AG04450 (cell line): ENCODE measurements around the gene CCSER2. TPM values are rescaled to one million over a fixed set of nuclear protein-coding genes. Genes with fewer than 3 reads are reported as not detected.

ENCODE experiments used
- CTCF ChIA-PET: fragments of 300-600, 350-600 bp; formaldehyde crosslinking; extraction: SDS; loops from one replicate; lab custom pipeline; 2022; ENCODE audit warnings: antibody characterized with exemption, inconsistent platforms; lab: Charles Lee
- POLR2A ChIA-PET: fragments of 350-600 bp; formaldehyde crosslinking; extraction: SDS; loops from one replicate; lab custom pipeline; 2021; ENCODE audit warnings: antibody characterized with exemption, inconsistent platforms; lab: Yijun Ruan, JAX
- DNase-seq: peaks from one replicate; pipeline ENCODE4 v3.0.0-alpha.2; 2011; ENCODE audit warnings: low read depth, low spot score
- H3K27ac ChIP-seq: one replicate; pipeline ENCODE4 v1.5.1; 2012; ENCODE audit warnings: low read depth, low read length, control low read depth
- H3K27me3 ChIP-seq: one replicate; pipeline ENCODE4 v1.6.0; 2012; ENCODE audit warnings: low read length; ENCODE audit not compliant: control insufficient read depth, insufficient read depth
- H3K4me3 ChIP-seq: 2 replicates; pipeline ENCODE4 v1.5.1; 2011; ENCODE audit warnings: mild to moderate bottlenecking, low read depth, low read length, control low read depth
- H3K9me3 ChIP-seq: 2 replicates; pipeline ENCODE4 v1.5.1; 2012; ENCODE audit warnings: low read length; ENCODE audit not compliant: control insufficient read depth, insufficient read depth
- polyA plus RNA-seq: library from polyadenylated mRNA; depleted of rRNA; stranded (reverse); fragments of >200 nt; gene quantifications from 2 replicates; pipeline ENCODE4 v1.2.3, GENCODE V29; 2011; rRNA removed
- TF ChIP-seq, protein P1 (sequence below): IDR thresholded peaks from 2 replicates; pipeline ENCODE4 v1.5.1; 2011; ENCODE audit warnings: low read depth, low read length, control low read depth, inconsistent platforms

CCSER2 gene
- polyA plus RNA-seq, 1 experiment: 51.0 TPM

DNA sequence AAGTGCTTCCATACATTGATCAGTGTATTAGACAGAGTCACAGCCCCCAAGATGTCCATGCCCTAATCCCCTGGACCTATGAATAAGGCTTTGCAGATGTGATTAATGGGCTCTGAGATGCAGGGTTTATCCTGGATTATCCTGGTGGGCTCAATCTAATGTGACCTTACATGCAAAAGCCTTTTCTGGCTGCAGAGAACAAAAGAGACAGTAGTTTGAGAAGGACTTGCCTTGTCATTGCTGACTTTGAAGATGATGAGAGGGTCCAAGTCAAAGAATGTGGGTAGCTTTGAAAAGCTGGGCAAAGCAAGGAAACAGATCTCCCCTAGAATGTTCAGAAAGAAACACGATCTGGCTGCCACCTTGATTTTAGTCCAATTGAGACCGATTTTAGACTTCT is 238.7 kb downstream of the CCSER2 start:
- TF ChIP-seq, protein P1, sequence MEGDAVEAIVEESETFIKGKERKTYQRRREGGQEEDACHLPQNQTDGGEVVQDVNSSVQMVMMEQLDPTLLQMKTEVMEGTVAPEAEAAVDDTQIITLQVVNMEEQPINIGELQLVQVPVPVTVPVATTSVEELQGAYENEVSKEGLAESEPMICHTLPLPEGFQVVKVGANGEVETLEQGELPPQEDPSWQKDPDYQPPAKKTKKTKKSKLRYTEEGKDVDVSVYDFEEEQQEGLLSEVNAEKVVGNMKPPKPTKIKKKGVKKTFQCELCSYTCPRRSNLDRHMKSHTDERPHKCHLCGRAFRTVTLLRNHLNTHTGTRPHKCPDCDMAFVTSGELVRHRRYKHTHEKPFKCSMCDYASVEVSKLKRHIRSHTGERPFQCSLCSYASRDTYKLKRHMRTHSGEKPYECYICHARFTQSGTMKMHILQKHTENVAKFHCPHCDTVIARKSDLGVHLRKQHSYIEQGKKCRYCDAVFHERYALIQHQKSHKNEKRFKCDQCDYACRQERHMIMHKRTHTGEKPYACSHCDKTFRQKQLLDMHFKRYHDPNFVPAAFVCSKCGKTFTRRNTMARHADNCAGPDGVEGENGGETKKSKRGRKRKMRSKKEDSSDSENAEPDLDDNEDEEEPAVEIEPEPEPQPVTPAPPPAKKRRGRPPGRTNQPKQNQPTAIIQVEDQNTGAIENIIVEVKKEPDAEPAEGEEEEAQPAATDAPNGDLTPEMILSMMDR: no peak
- no peak overlapping the region for H3K4me3 ChIP-seq
- no peaks in the 10 kb centered on the region for H3K27me3 ChIP-seq
- ChIA-PET CTCF (no interaction called here), POLR2A (no interaction called here)
- no peak overlapping the region for H3K27ac ChIP-seq
- peaks cover 8% of the 10 kb centered on the region; the same call in 1 of the 2 replicates for H3K9me3 ChIP-seq
- no peak for DNase-seq

Other genes starting within 250 kb of the CCSER2 start
- gene GHITM, start 189.1 kb upstream of the CCSER2 start, polyA plus RNA-seq: 189 and 227 TPM in 2 replicates
- gene GPR15LG, start 154.8 kb upstream of the CCSER2 start, polyA plus RNA-seq: not detected in 2 replicates
- gene CDHR1, start 134.1 kb upstream of the CCSER2 start, polyA plus RNA-seq: not detected in 2 replicates
- gene LRIT2, start 103.0 kb upstream of the CCSER2 start, polyA plus RNA-seq: not detected in 2 replicates
- not detected in 2 replicates for gene LRIT1, start 87.0 kb upstream of the CCSER2 start, polyA plus RNA-seq
- gene RGR, start 83.5 kb upstream of the CCSER2 start, polyA plus RNA-seq: not detected in 2 replicates